HL-60/S4 treated with phorbol 12-myristate 13-acetate at 8.2 ng/mL for 4 days and 3 days (cell line): Measurements from ENCODE around the gene BCCIP.

ENCODE experiments used
- in situ Hi-C: fragments of 300-500 bp; cut with MboI; formaldehyde crosslinking; loops from 2 replicates; pipeline ENCODE4 v1.15.0; 2022; ENCODE audit warnings: low sequenced_read_pairs

Gene BCCIP

DNA sequence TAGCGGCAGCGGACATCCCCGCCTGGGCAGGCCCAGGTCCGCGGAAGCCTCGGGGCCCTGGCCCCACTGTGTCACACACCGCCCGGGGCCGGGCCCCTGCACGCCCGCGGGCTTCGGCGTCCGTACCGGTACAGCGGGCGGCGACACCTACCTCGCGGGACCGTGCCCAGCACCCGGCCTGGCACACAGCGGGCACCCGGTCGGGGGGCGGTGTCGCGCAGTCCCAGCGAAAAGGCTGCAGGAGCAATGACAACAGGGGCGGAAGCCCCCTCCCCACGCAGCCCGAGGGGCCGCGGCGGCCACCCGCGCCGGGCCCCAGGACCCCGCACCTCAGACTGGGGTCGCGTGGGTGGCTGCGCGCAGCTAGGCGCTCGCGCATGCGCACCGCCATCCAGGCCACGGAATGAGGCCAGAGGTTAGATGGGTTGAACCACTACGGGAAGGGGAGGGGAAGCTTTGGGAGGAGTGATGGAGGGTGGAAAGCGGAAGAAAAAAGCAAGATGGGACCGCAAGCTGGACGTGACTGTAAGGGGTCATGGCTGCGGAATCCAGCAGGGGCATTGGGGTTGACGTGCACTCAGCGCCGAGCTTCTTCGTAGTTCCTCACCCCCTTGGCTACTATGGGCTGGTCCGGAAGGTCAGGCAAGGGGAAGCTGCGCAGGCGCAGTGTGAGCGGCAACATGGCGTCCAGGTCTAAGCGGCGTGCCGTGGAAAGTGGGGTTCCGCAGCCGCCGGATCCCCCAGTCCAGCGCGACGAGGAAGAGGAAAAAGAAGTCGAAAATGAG, at the start of gene BCCIP, which contains the start of gene UROS:
Gene BCCIP (plus strand): TSS at position 669 of the 785 bp plus-strand sequence. CDS start 12 bp downstream, at position 681.
Gene UROS (minus strand): TSS at position 381 of the 785 bp plus-strand sequence. CDS start 6,759 bp downstream, outside the sequence.
- in situ Hi-C loops = no loop called here

DNA sequence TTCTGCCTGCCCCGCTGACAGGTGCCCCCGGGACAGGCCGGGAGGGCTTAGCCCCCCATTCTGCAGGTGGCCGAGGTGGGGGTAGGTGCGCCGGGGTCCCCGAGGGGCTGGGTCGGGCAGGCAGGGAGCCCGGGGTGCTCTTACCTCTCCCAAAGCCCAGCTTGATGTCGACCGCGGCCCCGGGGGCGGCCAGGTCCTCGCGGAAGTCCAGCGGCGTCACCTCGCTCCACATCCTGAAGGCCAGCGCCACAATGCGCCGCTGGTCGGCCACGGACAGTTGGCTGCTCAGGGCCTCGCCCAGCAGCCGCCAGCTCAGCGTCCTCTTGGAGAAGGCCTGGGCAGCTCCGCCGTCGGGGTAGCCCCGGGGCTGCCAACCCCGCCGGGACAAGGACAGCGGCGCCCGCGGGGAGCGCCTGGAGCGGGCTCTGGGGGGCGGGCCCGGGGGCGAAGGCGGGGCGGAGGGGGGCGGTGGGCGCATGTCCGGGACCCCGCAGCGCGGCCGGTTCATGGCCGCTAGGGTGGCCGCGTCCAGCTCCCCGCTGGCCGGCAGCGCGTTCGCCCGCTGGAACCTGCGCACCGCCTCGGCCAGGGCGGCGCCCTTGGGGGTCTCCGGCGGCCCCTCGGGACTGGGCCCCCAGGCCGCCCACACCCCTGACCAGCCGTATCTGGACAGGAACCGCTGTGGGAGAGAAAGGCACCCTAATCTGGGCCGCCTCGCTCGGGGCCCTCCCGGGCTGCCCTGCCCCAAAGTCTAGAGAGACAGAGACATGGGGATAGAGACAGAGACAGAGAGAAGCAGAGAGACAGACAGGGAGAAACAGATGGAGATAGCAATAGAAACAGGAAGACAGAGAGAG, 49.4 kb upstream of the BCCIP start:
- in situ Hi-C loops = no loop called here

GRCh38 chr10:125774581-125775191, 48.7 kb upstream of the BCCIP start:
- in situ Hi-C loops = no loop called here

DNA sequence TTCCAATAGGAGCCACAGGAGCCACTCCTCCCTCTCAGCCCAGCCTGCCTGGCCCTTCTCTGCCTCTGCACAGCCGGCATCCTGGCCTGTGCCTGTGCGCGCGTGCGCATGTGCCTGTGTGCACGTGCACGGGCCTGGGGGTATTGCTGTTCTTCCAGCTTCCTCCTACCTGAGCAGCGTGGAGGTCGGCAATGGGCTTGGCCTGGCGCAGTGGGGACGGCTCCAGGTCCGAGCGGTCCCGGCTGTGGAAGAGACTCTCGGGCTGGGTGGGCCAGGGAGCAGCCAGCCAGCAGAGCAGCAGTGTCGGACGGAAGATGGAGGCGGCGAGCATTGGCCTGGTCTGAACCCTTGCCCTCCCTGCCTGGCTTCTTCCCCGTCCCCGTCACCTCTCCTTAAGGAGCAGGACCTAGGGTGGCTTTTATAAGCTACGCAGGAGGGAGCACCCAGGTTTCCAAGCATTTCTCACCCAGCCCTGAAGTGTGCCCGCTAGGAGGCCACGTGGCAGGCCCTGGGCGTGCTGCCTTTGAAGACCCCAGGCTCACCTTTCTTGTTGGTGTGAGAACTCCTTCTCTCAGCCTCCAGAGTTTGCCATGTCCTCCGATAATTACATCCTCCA, 47.7 kb upstream of the BCCIP start, which contains the start of gene MMP21:
Gene MMP21 (minus strand): TSS at position 331 of the 616 bp plus-strand sequence. CDS start 0 bp downstream, at position 331.
- in situ Hi-C loops = no loop called here

GRCh38 chr10:125777806-125778205, 45.5 kb upstream of the BCCIP start:
- in situ Hi-C loops = no loop called here

GRCh38 chr10:125778556-125778955, 44.8 kb upstream of the BCCIP start:
- in situ Hi-C loops = no loop called here

- in situ Hi-C loops = no loop called here
Measured at GRCh38 chr10:125779403-125780327, 43.7 kb upstream of the BCCIP start.

DNA sequence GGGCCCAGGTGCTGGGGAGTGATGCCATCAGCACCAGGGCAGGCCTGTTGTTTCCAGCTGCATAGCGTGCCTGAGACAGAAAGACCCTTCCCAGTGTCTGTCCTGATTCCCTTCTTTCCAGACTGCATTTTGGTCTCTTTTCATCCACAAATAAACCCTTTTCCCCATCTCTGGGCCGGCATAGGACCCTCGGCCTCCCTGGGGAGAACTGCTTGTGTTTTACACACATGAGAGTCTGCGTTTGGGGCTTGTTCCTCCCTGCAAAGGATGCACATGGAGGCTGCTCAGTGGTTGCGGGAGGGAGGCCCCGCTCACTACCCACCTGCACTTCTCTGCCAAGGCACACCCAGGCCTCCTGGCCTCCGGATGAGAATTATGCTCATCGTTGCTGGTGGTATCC, 42.0 kb upstream of the BCCIP start:
- in situ Hi-C loops = no loop called here

DNA sequence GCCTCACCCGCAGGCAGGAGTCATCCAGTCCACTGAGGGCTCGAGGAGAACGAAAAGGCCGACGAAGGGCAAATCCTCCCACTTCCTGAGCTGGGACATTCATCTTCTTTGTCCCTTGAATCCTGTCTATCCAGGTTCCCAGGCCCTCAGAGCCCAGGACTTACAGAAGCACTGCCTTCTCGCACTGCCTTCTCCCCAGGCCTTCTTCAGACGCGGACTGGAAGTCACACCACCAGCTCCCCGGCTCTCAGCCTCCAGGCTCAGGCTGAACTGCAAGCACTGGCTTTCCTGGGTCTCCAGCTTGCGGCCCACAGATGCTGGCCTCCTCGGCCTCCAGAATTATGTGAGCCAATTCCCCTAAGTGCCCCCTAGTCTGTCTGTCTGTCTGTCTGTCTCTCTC, 41.3 kb upstream of the BCCIP start:
- in situ Hi-C loops = no loop called here

DNA sequence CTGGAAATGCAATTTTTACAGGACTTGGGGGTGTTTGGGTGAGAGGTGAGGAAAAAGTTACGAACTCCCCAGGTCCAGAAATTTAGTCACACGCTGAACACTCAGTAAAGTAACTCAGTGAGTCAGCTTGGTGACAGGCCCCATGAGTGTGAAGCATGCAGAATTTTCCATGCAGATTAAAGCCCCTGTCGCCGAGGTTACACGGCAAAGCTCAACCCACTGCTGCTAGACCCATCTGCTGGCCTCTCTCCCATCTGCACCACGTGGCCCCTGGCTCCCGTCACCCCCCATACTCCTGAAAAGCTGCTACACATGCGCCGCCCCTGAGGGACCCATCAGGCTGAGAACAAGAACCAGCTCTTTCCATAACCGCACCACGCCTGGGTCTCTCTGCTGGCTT, 40.7 kb upstream of the BCCIP start:
- in situ Hi-C loops = no loop called here

DNA sequence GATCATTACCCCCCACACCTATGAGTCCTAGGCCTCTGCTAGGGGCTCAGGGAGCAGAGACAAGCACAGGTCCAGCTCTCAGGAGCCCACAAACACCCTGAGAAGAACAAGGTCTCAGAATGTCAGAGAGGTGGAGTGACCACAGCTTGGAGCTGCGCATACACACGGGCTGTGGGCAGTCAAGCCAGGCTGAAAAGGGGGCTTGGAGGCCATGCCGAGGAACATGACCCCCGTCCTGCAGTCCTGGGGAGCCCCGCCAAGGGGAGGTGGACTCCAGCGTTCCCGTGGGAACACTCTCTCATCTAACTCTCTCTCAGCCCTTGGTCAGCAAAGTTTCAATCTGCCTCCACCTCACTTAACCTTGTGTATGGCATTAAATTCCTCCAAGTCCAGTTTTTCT, 39.9 kb upstream of the BCCIP start:
- in situ Hi-C loops = no loop called here

DNA sequence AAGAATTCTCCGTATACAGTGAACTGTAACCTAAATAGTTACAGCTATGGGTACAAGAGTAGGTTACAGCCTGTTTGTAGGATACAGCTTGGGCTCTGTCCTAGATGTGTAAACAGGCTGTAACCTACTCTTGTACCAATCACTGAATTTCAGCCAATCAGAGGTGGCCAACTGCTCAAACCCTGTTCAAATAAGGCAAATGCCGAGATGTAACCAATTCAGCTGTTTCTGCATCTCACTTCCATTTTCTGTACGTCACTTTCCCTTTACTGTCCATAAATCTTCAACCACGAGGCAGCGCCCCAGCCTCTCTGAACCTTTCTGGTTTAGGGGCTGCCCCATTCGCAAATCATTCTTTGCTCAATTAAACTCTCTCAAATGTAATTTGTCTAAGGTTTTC, 39.4 kb upstream of the BCCIP start:
- in situ Hi-C loops = no loop called here

GRCh38 chr10:125785791-125786190, 37.6 kb upstream of the BCCIP start:
- in situ Hi-C loops = no loop called here

GRCh38 chr10:125788156-125789034, 35.0 kb upstream of the BCCIP start:
- in situ Hi-C loops = no loop called here

- in situ Hi-C loops = no loop called here
Measured at GRCh38 chr10:125792342-125793300, 30.7 kb upstream of the BCCIP start.

- in situ Hi-C loops = no loop called here
Measured at GRCh38 chr10:125795128-125795527, 28.2 kb upstream of the BCCIP start.

DNA sequence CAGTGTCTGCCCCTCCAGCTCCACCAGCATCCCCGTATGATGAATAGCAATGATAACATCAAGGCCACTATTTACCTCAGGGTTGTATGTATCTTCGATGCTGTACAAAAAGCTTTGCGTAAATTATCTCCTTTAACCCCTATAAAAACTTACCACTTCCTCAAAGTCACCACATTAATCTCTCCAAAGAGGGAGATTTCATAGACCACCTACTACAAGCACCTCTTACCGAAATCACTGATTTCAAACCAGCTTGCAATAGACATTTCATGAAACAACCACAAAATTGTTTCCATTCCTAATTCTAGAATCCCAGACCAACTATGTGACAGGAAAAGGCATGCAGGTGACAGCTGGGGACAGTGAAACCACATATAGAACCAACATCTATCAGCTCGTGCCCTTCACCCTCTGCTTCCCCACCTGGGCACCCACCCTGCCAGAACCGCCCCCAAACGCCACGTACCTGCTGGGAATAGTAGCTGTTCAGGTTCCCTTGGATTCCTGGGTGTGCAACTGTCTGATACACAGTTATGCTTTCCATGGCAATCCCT, 27.6 kb upstream of the BCCIP start:
- in situ Hi-C loops = no loop called here
